ENCODE data around the gene KCNK2. TPM values are rescaled to one million over a fixed set of nuclear protein-coding genes. Genes with fewer than 3 reads are reported as not detected.

KCNK2 gene
- total RNA-seq, 4 donors from 2014 or later, result 3.9 to 22.6 (median 21.2) TPM

DNA sequence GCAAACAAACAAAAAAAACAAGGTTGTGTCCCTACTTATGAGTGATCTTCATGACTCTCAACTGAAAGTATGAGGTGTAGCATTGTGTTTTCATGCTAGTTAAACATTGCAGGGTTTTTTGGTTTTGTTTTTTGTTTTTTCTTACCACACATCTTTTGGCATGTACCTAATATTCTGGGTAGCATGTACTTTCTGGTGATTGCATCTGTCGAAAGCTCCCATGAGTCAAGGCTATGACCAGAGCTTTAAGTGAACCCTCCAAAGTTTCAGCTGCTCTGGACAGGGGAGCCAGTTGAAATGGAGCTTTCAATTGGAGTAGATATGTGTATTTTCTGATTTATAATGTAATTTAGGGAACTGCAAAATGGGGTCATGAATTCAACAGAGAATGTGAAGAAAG is 115.5 kb downstream of the KCNK2 start:
- H3K27me3 ChIP-seq, result no peaks in the 10 kb centered on the region
- no peak for DNase-seq
- intact Hi-C loops (cut with DNase I), result no loop called here
- no peaks in the 10 kb centered on the region for H3K36me3 ChIP-seq
- peaks cover 5% of the 10 kb centered on the region in 2 donors for H3K4me1 ChIP-seq
- TF ChIP-seq CTCF (IDR thresholded peaks at IDR 0.05) (no peak), POLR2A (IDR thresholded peaks at IDR 0.05) (no peak)
- no peak overlapping the region for H3K27ac ChIP-seq
- H3K4me3 ChIP-seq (replicated peaks in 1 of 3), result no peak overlapping the region
- 88 to 94% methylated on average over 1 of the region's 1 CpG for WGBS, 2 donors
- no peaks in the 10 kb centered on the region for H3K9me3 ChIP-seq

DNA sequence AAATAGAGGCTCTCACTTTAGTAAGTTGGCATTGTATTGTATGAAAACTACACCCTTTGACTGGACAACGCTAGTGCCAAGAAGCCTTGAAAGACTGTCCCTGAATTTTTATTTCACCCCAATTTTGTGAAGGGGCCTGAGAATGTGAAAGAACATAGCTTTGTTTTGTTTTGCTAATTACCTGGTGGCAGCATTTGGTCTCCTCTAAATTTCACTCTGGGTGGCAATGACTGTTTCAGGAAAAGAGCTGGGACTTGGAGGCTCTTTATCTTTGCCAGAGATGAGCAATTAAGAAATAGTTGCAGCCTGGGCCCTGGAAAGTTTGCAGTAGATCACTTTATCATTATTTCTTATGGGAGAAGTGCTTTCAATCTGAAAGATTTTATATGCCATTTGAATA is 117.6 kb downstream of the KCNK2 start:
- H3K4me3 ChIP-seq (replicated peaks in 1 of 3), result no peak overlapping the region
- H3K9me3 ChIP-seq, result no peaks in the 10 kb centered on the region
- no peak for DNase-seq
- no peaks in the 10 kb centered on the region for H3K36me3 ChIP-seq
- H3K27me3 ChIP-seq, result no peaks in the 10 kb centered on the region
- 83 to 91% methylated on average over 1 of the region's 1 CpG for WGBS, 2 donors
- H3K4me1 ChIP-seq, result no peaks in the 10 kb centered on the region
- intact Hi-C loops (cut with DNase I), result no loop called here
- H3K27ac ChIP-seq, result no peak overlapping the region
- no peak for TF ChIP-seq CTCF (IDR thresholded peaks at IDR 0.05)
- no peak for TF ChIP-seq POLR2A (IDR thresholded peaks at IDR 0.05)

GRCh38 chr1:215201283-215201682 is 118.7 kb downstream of the KCNK2 start:
- Histone ChIP-seq H3K4me1 (no peaks in the 10 kb centered on the region), H3K36me3 (no peaks in the 10 kb centered on the region), H3K27me3 (no peaks in the 10 kb centered on the region), H3K27ac (no peak overlapping the region), H3K9me3 (no peaks in the 10 kb centered on the region), H3K4me3 (replicated peaks in 1 of 3) (no peak overlapping the region)
- no peak for DNase-seq
- 85 to 87% methylated on average over 2 of the region's 2 CpGs for WGBS, 2 donors
- intact Hi-C loops (cut with DNase I), result no loop called here
- TF ChIP-seq POLR2A (IDR thresholded peaks at IDR 0.05) (no peak), CTCF (IDR thresholded peaks at IDR 0.05) (no peak)

- no peaks in the 10 kb centered on the region for H3K4me1 ChIP-seq
- H3K36me3 ChIP-seq, result no peaks in the 10 kb centered on the region
- intact Hi-C loops (cut with DNase I), result no loop called here
- no peak for DNase-seq
- H3K27ac ChIP-seq, result no peak overlapping the region
- TF ChIP-seq POLR2A (IDR thresholded peaks at IDR 0.05), result no peak
- TF ChIP-seq CTCF (IDR thresholded peaks at IDR 0.05), result no peak
- no peaks in the 10 kb centered on the region for H3K27me3 ChIP-seq
- 87 to 89% methylated on average over 2 of the region's 2 CpGs for WGBS, 2 donors
- no peak overlapping the region for H3K4me3 ChIP-seq (replicated peaks in 1 of 3)
- H3K9me3 ChIP-seq, result no peaks in the 10 kb centered on the region
Measured at GRCh38 chr1:215202868-215203267, 120.3 kb downstream of the KCNK2 start.

DNA sequence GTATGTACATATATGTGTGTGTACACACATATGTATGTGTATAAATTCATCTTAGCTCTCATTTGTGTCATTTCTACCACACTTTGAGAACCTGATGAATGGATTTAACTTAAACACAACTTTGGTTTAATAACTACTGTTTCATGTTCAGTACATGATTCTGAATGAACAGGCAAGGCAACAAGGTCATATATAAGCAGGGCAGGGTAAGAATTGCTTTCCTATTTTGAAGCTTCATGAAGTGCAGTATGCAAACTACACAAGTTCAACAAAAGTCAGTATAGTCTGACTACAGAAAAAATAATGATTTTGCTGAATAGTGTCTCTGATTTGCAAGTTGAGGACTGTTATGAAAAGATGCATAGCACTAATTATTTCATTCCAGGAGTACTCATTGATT is 127.6 kb downstream of the KCNK2 start:
- no peaks in the 10 kb centered on the region for H3K36me3 ChIP-seq
- H3K9me3 ChIP-seq, result no peaks in the 10 kb centered on the region
- intact Hi-C loops (cut with DNase I), result no loop called here
- TF ChIP-seq POLR2A (IDR thresholded peaks at IDR 0.05) (no peak), CTCF (IDR thresholded peaks at IDR 0.05) (no peak)
- no peak for DNase-seq
- peaks cover 0 to 3% of the 10 kb centered on the region in 2 donors for H3K4me1 ChIP-seq
- no peak overlapping the region for H3K27ac ChIP-seq
- H3K27me3 ChIP-seq, result no peaks in the 10 kb centered on the region
- H3K4me3 ChIP-seq (replicated peaks in 1 of 3), result no peak overlapping the region
